ENCODE measurements around the gene PDZD7.
A peak's percentile ranks its signal among the peaks of the same experiment; 100 is the strongest.

PDZD7 gene

GRCh38 chr10:101031128-101031795 lies at the start of gene PDZD7, which contains the start of gene SFXN3:
PDZD7 (minus strand) TSS chr10:101031129; CDS start chr10:101030219, 910 bp downstream.
SFXN3 (plus strand) TSS chr10:101031234; CDS start chr10:101034695, 3,461 bp downstream.
- peak; percentile 96 for DNase-seq

DNA sequence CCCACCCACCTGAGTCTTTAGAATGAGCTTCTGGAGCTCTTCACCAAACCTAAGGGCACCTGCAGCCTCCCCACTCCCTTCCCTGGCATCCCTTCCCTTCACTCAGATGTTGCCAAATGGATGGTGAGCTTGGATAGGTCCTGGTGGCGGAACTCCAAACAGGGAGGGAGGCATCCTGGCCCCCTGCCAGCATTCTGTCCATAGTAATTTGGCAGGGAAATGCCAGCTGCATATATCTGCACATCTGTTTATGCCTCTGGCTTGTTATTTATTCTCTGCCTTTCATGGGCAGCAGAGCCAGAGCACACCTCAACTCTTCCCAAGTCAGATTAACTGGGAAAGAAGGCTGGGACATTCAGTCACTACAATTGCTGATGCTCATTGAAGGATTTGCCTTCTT lies 48.9 kb upstream of the PDZD7 start:
- DNase-seq: no peak

DNA sequence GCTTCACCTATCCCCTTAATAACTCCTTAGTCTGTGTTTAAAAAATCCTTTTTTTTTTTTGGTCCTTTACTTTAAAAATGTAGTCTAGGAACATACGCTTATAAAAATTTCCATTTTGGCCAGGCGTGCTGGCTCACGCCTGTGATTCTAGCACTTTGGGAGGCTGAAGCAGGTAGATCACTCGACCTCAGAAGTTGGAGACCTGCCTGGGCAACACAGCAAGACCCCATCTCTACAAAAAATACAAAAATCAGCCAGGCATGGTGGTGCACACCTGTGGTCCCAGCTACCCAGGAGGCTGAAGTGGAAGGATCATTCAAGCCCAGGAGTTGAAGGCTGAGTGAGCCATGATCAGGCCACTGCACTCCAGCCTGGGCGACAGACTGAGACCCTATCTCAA lies 45.7 kb upstream of the PDZD7 start:
- no peak for DNase-seq

- DNase-seq: no peak
These were observed 44.8 kb upstream of the PDZD7 start for GRCh38 chr10:101075775-101076174.

DNA sequence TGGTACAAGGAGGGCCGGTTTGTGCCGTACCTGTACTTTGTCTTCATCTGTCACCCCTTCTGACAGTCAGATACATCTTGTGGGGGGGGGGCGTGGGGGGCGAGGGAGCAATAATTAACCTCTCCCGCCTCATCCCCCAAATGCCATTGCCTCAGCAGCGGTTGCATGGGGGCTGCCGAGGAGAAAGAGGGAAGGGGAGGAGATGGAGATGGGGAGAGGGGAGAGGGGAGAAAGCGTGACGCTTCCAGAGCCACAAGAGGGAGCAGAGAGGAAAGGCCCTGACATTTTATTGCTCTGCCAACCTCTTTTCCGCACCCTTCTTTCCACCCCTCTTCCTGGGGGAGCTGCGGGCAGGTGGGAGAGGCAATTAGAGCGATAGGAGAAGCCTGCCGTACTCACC lies 42.7 kb upstream of the PDZD7 start:
- no peak for DNase-seq

DNA sequence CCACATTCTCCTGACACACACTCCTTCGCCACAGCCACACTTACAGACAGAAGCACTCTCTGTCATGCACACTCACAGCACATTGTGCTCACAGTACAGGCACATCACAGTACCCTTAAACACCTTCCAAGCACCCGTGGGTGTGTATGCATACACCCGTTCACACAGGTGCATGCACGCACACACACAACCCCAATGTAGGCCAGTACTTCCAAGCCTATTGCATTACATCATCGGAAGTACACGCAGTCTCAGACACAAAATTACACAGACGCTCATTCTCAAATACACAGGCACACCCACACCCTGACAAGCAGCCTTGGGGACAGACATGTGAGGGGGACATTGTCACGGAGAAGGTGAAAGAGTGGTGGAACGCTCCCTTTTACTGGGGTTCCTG lies 42.0 kb upstream of the PDZD7 start:
- DNase-seq: no peak

GRCh38 chr10:101071885-101072433 lies 41.0 kb upstream of the PDZD7 start:
- no peak for DNase-seq

- DNase-seq: no peak
These were observed 40.4 kb upstream of the PDZD7 start for GRCh38 chr10:101071267-101071884.

- DNase-seq: no peak
These were observed 39.2 kb upstream of the PDZD7 start for GRCh38 chr10:101070098-101070497.

DNA sequence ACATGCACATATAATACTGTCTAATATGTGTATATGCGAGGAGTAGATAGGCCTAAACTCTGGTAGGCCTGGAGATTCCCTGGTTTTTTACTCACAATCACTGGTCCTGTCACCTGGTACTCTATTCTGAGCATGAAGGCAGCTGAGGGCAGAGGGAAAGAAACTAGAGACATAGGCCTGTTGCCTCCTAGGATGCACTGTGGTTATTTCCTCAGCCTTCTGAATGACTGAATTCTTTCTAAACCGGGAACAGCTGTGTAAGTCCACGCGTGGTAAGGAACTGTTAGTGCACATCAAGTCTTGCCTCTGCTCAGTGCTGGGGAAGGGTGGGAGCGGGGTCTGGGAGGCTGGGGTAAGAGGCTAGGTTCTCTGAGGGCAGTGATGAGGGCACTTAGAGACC lies 38.5 kb upstream of the PDZD7 start:
- DNase-seq: no peak

- peak; percentile 90 for DNase-seq
These were observed 36.6 kb upstream of the PDZD7 start for GRCh38 chr10:101067356-101068083.

DNA sequence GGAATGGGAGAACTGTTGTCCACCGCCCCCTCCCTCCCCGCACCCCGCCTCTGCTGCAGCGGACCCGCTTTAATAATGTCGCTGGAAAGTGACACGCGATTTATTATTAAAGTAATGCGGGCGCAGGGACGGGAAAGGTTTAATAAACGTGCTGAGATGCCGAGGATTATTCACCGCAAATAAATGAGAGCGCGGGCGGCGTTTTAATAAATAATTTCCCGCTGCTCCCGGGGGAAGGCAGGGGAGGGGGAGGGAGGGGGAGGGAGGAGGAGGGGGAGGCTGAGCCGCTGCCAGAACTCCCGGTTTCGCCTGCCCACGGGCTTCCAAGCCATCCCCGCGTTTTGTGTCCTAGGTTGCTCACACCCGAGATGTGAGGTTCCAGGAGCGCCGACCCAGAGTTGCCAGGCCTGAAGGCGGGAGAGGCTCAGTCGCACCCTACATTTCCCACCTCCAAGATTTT lies 36.0 kb upstream of the PDZD7 start:
- DNase-seq: peak; percentile 68

GRCh38 chr10:101066146-101066895 lies 35.4 kb upstream of the PDZD7 start:
- DNase-seq: peak; percentile 71

GRCh38 chr10:101065481-101066145 lies 34.7 kb upstream of the PDZD7 start:
- no peak for DNase-seq

DNA sequence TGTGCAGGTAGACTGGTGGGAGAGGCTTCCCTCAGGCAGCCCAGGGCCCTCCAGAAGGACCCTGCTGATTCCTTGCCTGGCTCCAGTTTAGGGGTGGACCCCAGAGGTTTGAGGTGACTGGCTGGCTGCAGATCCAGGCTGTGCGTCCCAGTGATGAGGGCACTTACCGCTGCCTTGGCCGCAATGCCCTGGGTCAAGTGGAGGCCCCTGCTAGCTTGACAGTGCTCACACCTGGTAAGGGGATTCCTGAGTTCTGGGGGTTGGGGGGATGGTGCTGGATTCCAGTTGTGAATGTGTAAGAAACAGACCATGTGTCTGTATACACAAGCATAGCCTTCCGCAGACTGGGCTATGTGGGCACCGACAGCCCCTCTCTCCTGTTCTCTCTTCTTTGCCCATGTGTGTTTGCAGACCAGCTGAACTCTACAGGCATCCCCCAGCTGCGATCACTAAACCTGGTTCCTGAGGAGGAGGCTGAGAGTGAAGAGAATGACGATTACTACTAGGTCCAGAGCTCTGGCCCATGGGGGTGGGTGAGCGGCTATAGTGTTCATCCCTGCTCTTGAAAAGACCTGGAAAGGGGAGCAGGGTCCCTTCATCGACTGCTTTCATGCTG lies 33.6 kb upstream of the PDZD7 start:
- DNase-seq: no peak

GRCh38 chr10:101063548-101064414 lies 32.9 kb upstream of the PDZD7 start:
- DNase-seq: no peak

DNA sequence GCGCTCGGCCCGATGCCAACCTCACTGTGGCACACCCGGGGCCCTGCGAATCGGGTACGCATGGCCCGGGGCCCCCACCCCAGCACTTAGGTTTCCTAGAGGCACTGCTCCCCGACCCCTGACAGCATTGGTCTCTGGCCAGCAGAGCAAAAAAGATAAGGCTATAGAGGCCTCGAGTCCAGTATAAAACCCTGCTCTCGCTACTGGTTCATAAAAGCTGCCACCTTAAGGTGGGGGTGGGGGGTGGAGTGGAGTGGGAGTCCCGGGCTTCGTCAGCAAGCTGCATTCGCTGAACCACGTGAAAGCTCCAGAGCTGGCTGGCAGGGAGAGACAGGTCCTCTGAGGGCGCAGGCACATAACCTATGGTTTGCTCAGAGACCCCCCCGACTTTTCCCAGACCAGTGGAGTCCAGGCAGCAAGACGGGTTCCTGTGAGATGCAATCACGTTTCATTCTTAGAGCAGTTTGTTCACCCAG lies 32.2 kb upstream of the PDZD7 start:
- no peak for DNase-seq

GRCh38 chr10:101062232-101063049 lies 31.5 kb upstream of the PDZD7 start:
- DNase-seq: peak; percentile 76

GRCh38 chr10:101061624-101062231 lies 30.8 kb upstream of the PDZD7 start, which contains the start of gene KAZALD1:
KAZALD1 (plus strand) TSS chr10:101061989; CDS start chr10:101062593, 604 bp downstream.
- peak; percentile 93 for DNase-seq

Data from right forelimb (tissue), 1 donor.